HL-60 (cell line): ENCODE data around the gene ATP4A.

Experiments
- DNase-seq, 2 experiments: peaks; one replicate each; pipeline ENCODE4 v3.0.0-alpha.2; 2010 to 2020; ENCODE audit warnings: low read depth in 1 of 2, low spot score in 1 of 2
- H3K27ac ChIP-seq: fragments of 250-450 bp; sonication (Bioruptor Pico); replicated peaks from 2 replicates; pipeline ENCODE4 v1.5.1; 2020; ENCODE audit warnings: mild to moderate bottlenecking, moderate library complexity
- H3K27me3 ChIP-seq: fragments of 250-450 bp; sonication (Bioruptor Pico); 2 replicates; pipeline ENCODE4 v1.5.1; 2021; ENCODE audit warnings: mild to moderate bottlenecking, moderate library complexity; ENCODE audit not compliant: insufficient read depth, poor library complexity, severe bottlenecking
- H3K4me3 ChIP-seq: replicated peaks from 2 replicates; pipeline ENCODE4 v1.5.1; 2011; ENCODE audit warnings: mild to moderate bottlenecking, control low read depth, low read length; ENCODE audit not compliant: insufficient read depth
- CTCF ChIP-seq: IDR thresholded peaks from one replicate; pipeline ENCODE4 v1.5.1; 2011; ENCODE audit warnings: low read length, control low read depth, inconsistent platforms; ENCODE audit not compliant: insufficient read depth
- GABPA ChIP-seq: IDR thresholded peaks from 2 replicates; pipeline ENCODE4 v1.6.1; 2012; ENCODE audit warnings: low read depth
- POLR2AphosphoS5 ChIP-seq: IDR thresholded peaks from 2 replicates; pipeline ENCODE4 v1.6.1; 2012; ENCODE audit warnings: low read depth
- REST ChIP-seq: IDR thresholded peaks from 2 replicates; pipeline ENCODE4 v1.6.1; 2012; ENCODE audit warnings: low read depth; ENCODE audit not compliant: insufficient replicate concordance
- SPI1 ChIP-seq: IDR thresholded peaks from 2 replicates; pipeline ENCODE4 v1.6.1; 2012; ENCODE audit warnings: low read depth, mild to moderate bottlenecking, borderline replicate concordance

Gene ATP4A

GRCh38 chr19:35590875-35591274, 27.4 kb upstream of the ATP4A start:
- no peaks in the 10 kb centered on the region for H3K27me3 ChIP-seq
- DNase-seq, result no peak
- H3K27ac ChIP-seq, result no peak overlapping the region
- H3K4me3 ChIP-seq, result no peak overlapping the region
- no peak for TF ChIP-seq CTCF
- TF ChIP-seq POLR2AphosphoS5, result no peak
- no peak for TF ChIP-seq GABPA
- no peak for TF ChIP-seq REST
- no peak for TF ChIP-seq SPI1

GRCh38 chr19:35587321-35587720, 23.9 kb upstream of the ATP4A start:
- TF ChIP-seq REST (no peak), CTCF (no peak)
- Histone ChIP-seq H3K27ac (no peak overlapping the region), H3K4me3 (no peak overlapping the region), H3K27me3 (no peaks in the 10 kb centered on the region)
- no peak for DNase-seq

- H3K27me3 ChIP-seq, result no peaks in the 10 kb centered on the region
- no peak within 1 kb of the TSS for H3K4me3 ChIP-seq
- no peak for DNase-seq
- H3K27ac ChIP-seq, result no peak within 1 kb of the TSS
- TF ChIP-seq POLR2AphosphoS5 (no peak), REST (no peak), SPI1 (no peak), CTCF (no peak)
Measured at GRCh38 chr19:35585848-35586247, 22.4 kb upstream of the ATP4A start, which contains the start of gene PMIS2. Gene PMIS2 (plus strand): TSS chr19:35586173. CDS start chr19:35586260, 87 bp downstream.
